ENCODE data around the gene FDPS.

The FDPS gene

GRCh38 chr1:155308493-155309422 lies at the start of gene FDPS:
FDPS (plus strand) TSS chr1:155308866; CDS start chr1:155309790, 924 bp downstream.
- peak; percentile 100 for DNase-seq

GRCh38 chr1:155260276-155260675 lies 48.4 kb upstream of the FDPS start:
- no peak for DNase-seq

- DNase-seq, result no peak
These were observed 47.2 kb upstream of the FDPS start for GRCh38 chr1:155261493-155261851.

GRCh38 chr1:155261852-155262673 lies 46.6 kb upstream of the FDPS start, which contains the start of gene SCAMP3:
SCAMP3 (minus strand) TSS chr1:155262360; CDS start chr1:155262151, 209 bp downstream.
- peak; percentile 100 for DNase-seq

GRCh38 chr1:155263067-155263466 lies 45.6 kb upstream of the FDPS start:
- DNase-seq, result no peak

- no peak for DNase-seq
These were observed 42.1 kb upstream of the FDPS start for GRCh38 chr1:155266553-155266952.

GRCh38 chr1:155267373-155267772 lies 41.3 kb upstream of the FDPS start:
- DNase-seq, result no peak

- no peak for DNase-seq
These were observed 40.0 kb upstream of the FDPS start for GRCh38 chr1:155268630-155269029.

GRCh38 chr1:155269381-155269780 lies 39.3 kb upstream of the FDPS start:
- no peak for DNase-seq

GRCh38 chr1:155272466-155273342 lies 36.0 kb upstream of the FDPS start:
- DNase-seq, result peak; percentile 87

- peak; percentile 100 for DNase-seq
These were observed 35.1 kb upstream of the FDPS start, which contains the start of gene CLK2 for GRCh38 chr1:155273343-155274245. CLK2 (minus strand) TSS chr1:155273504; CDS start chr1:155270977, 2,527 bp downstream.

- DNase-seq, result peak; percentile 100
These were observed 31.4 kb upstream of the FDPS start, which contains the start of gene HCN3 for GRCh38 chr1:155277070-155277901. HCN3 (plus strand) TSS chr1:155277463; CDS start chr1:155277591, 128 bp downstream.

GRCh38 chr1:155277902-155278688 lies 30.6 kb upstream of the FDPS start:
- peak; percentile 87 for DNase-seq

- DNase-seq, result no peak
These were observed 29.9 kb upstream of the FDPS start for GRCh38 chr1:155278689-155279160.

GRCh38 chr1:155279268-155279667 lies 29.4 kb upstream of the FDPS start:
- DNase-seq, result no peak

GRCh38 chr1:155282488-155283091 lies 26.1 kb upstream of the FDPS start:
- peak; percentile 38 for DNase-seq

- no peak for DNase-seq
These were observed 24.2 kb upstream of the FDPS start for GRCh38 chr1:155284476-155284875.

GRCh38 chr1:155285063-155285462 lies 23.6 kb upstream of the FDPS start:
- no peak for DNase-seq

- no peak for DNase-seq
These were observed 23.0 kb upstream of the FDPS start for GRCh38 chr1:155285631-155286044.
